ENCODE measurements around the gene USP6NL. TPM values are rescaled to one million over a fixed set of nuclear protein-coding genes. Genes with fewer than 3 reads are reported as not detected.

Gene USP6NL
- total RNA-seq, 1 experiment from 2014 or later, result 13.0 TPM

GRCh38 chr10:11563936-11564335, 47.5 kb downstream of the USP6NL start:
- Histone ChIP-seq H3K9me3 (ENCODE audit: low read length) (no peaks in the 10 kb centered on the region), H3K36me3 (ENCODE audit: low read depth, low read length) (no peaks in the 10 kb centered on the region), H3K9me2 (replicated peaks; ENCODE audit: low read length) (no peaks in the 10 kb centered on the region), H3F3A (ENCODE audit: low read length, unreplicated experiment) (no peaks in the 10 kb centered on the region), H3K27me3 (ENCODE audit: low read length) (no peaks in the 10 kb centered on the region), H3K79me2 (ENCODE audit: low read length) (peaks cover 42% of the 10 kb centered on the region), H3K4me2 (ENCODE audit: low read length) (no peak overlapping the region), H3K4me3 (ENCODE audit: low read length) (no peak overlapping the region), H3K9ac (ENCODE audit: low read length) (no peak overlapping the region), H4K20me1 (ENCODE audit: low read length) (no peaks in the 10 kb centered on the region), H3K4me1 (ENCODE audit: insufficient read depth, low read length) (no peaks in the 10 kb centered on the region), H2AFZ (ENCODE audit: low read length) (no peak overlapping the region), H3K27ac (ENCODE audit: low read length) (no peak overlapping the region)
- no peak for DNase-seq
- no TSS peak for BruUV-seq (replicated peaks)
- no peak for TF ChIP-seq EZH2 (IDR thresholded peaks at IDR 0.05; ENCODE audit: low read length, unreplicated experiment)
- no peak for TF ChIP-seq CTCF (conservative IDR thresholded peaks at IDR 0.05; ENCODE audit: low read depth, low read length)
- no peak for TF ChIP-seq EZH2phosphoT487 (IDR thresholded peaks at IDR 0.05; ENCODE audit: borderline replicate concordance, low read length)
- intact Hi-C loops (cut with micrococcal nuclease), result no loop called here
- ATAC-seq, result no peak
- CTCF ChIA-PET, result no interaction called here
- POLR2A ChIA-PET (ENCODE audit: unreplicated experiment), result no interaction called here

- H3F3A ChIP-seq (ENCODE audit: low read length, unreplicated experiment), result no peaks in the 10 kb centered on the region
- H3K4me3 ChIP-seq (ENCODE audit: low read length), result no peak overlapping the region
- H3K27me3 ChIP-seq (ENCODE audit: low read length), result no peaks in the 10 kb centered on the region
- no TSS peak for BruUV-seq (replicated peaks)
- no peaks in the 10 kb centered on the region for H3K36me3 ChIP-seq (ENCODE audit: low read depth, low read length)
- no peak overlapping the region for H3K27ac ChIP-seq (ENCODE audit: low read length)
- H4K20me1 ChIP-seq (ENCODE audit: low read length), result no peaks in the 10 kb centered on the region
- CTCF ChIA-PET, result no interaction called here
- H2AFZ ChIP-seq (ENCODE audit: low read length), result no peak overlapping the region
- DNase-seq (no peak), ATAC-seq (no peak)
- POLR2A ChIA-PET (ENCODE audit: unreplicated experiment), result no interaction called here
- H3K4me2 ChIP-seq (ENCODE audit: low read length), result no peak overlapping the region
- intact Hi-C loops (cut with micrococcal nuclease), result no loop called here
- no peaks in the 10 kb centered on the region for H3K9me3 ChIP-seq (ENCODE audit: low read length)
- no peak overlapping the region for H3K9ac ChIP-seq (ENCODE audit: low read length)
- no peaks in the 10 kb centered on the region for H3K9me2 ChIP-seq (replicated peaks; ENCODE audit: low read length)
- no peak for TF ChIP-seq EZH2 (IDR thresholded peaks at IDR 0.05; ENCODE audit: low read length, unreplicated experiment)
- TF ChIP-seq CTCF (conservative IDR thresholded peaks at IDR 0.05; ENCODE audit: low read depth, low read length), result no peak
- TF ChIP-seq EZH2phosphoT487 (IDR thresholded peaks at IDR 0.05; ENCODE audit: borderline replicate concordance, low read length), result no peak
- H3K79me2 ChIP-seq (ENCODE audit: low read length), result peaks cover 37% of the 10 kb centered on the region
- H3K4me1 ChIP-seq (ENCODE audit: insufficient read depth, low read length), result no peaks in the 10 kb centered on the region
Observed at GRCh38 chr10:11562888-11563287, 48.6 kb downstream of the USP6NL start.

GRCh38 chr10:11560076-11560709, 51.3 kb downstream of the USP6NL start:
- no TSS peak for BruUV-seq (replicated peaks)
- Histone ChIP-seq H3F3A (ENCODE audit: low read length, unreplicated experiment) (no peaks in the 10 kb centered on the region), H3K36me3 (ENCODE audit: low read depth, low read length) (no peaks in the 10 kb centered on the region), H3K27me3 (ENCODE audit: low read length) (no peaks in the 10 kb centered on the region), H3K4me3 (ENCODE audit: low read length) (no peak overlapping the region), H3K9me2 (replicated peaks; ENCODE audit: low read length) (no peaks in the 10 kb centered on the region), H3K4me2 (ENCODE audit: low read length) (no peak overlapping the region), H3K9ac (ENCODE audit: low read length) (no peak overlapping the region), H4K20me1 (ENCODE audit: low read length) (no peaks in the 10 kb centered on the region), H3K79me2 (ENCODE audit: low read length) (peaks cover 40% of the 10 kb centered on the region), H2AFZ (ENCODE audit: low read length) (no peak overlapping the region), H3K9me3 (ENCODE audit: low read length) (no peaks in the 10 kb centered on the region), H3K27ac (ENCODE audit: low read length) (no peak overlapping the region), H3K4me1 (ENCODE audit: insufficient read depth, low read length) (no peaks in the 10 kb centered on the region)
- DNase-seq (no peak), ATAC-seq (no peak)
- intact Hi-C loops (cut with micrococcal nuclease), result no loop called here
- POLR2A ChIA-PET (ENCODE audit: unreplicated experiment), result interaction anchor here (0.6 kb wide), 1 partner anchor 95 kb away, joined by 4 read pairs; no protein-coding TSS in a partner anchor
- TF ChIP-seq CTCF (conservative IDR thresholded peaks at IDR 0.05; ENCODE audit: low read depth, low read length), result no peak
- no peak for TF ChIP-seq EZH2phosphoT487 (IDR thresholded peaks at IDR 0.05; ENCODE audit: borderline replicate concordance, low read length)
- no peak for TF ChIP-seq EZH2 (IDR thresholded peaks at IDR 0.05; ENCODE audit: low read length, unreplicated experiment)
- CTCF ChIA-PET, result no interaction called here

Measured in PC-3 (cell line).